Naive thymus-derived CD8-positive, alpha-beta T cell (primary cell): ENCODE measurements around the gene HAPSTR1. TPM values are rescaled to one million over a fixed set of nuclear protein-coding genes. Genes with fewer than 3 reads are reported as not detected.
A peak's percentile ranks its signal among the peaks of the same experiment; 100 is the strongest.

Experiments used
- ATAC-seq, 2 donors: fragments of 150-1000 bp; cut with Tn5 transposase in 1 of 2; sonication (Bioruptor Pico), chemical (Tn5 transposase) in 1 of 2; 1 replicate in 1 of 2; 2 replicates in 1 of 2; pipeline ENCODE4 v1.10.0; 2021; ENCODE audit warnings: mild to moderate bottlenecking in 2 of 2, moderate library complexity in 2 of 2
- POLR2A ChIA-PET: fragments of 350-600 bp; sonication (Branson Sonifier 250); formaldehyde crosslinking; loops from one replicate; lab custom pipeline; 2021; ENCODE audit warnings: antibody characterized with exemption; lab: Charles Lee
- DNase-seq, 10 donors: peaks; one replicate each; pipeline versions ENCODE4 v3.0.0 to v3.0.0-alpha.2; 2020 to 2022
- H3K27ac Mint-ChIP-seq, 10 donors: one replicate each; pipeline ENCODE4 v1.8.0; 2020 to 2022; ENCODE audit warnings: mild to moderate bottlenecking in 10 of 10, mixed read lengths in 10 of 10, moderate library complexity in 4 of 10, inconsistent platforms in 1 of 10
- H3K27me3 Mint-ChIP-seq, 5 donors: one replicate each; pipeline ENCODE4 v1.8.0; 2021 to 2022; ENCODE audit warnings: mixed read lengths in 5 of 5
- H3K36me3 Mint-ChIP-seq, 3 donors: one replicate each; pipeline ENCODE4 v1.8.0; 2020 to 2022; ENCODE audit warnings: mixed read lengths in 3 of 3, mild to moderate bottlenecking in 2 of 3, inconsistent platforms in 1 of 3
- H3K4me1 Mint-ChIP-seq, 4 donors: one replicate each; pipeline ENCODE4 v1.8.0; 2021 to 2022; ENCODE audit warnings: mixed read lengths in 4 of 4
- H3K4me3 Mint-ChIP-seq, 10 donors: one replicate each; pipeline ENCODE4 v1.8.0; 2020 to 2022; ENCODE audit warnings: mild to moderate bottlenecking in 10 of 10, mixed read lengths in 10 of 10, moderate library complexity in 6 of 10, inconsistent platforms in 1 of 10
- H3K9me3 Mint-ChIP-seq, 9 donors: one replicate each; pipeline ENCODE4 v1.8.0; 2020 to 2022; ENCODE audit warnings: mixed read lengths in 9 of 9, mild to moderate bottlenecking in 3 of 9, inconsistent platforms in 1 of 9, moderate library complexity in 1 of 9
- polyA plus RNA-seq, 3 donors: library from polyadenylated mRNA; unstranded; fragments of 300-500 nt; fragmentation: Illumina TruSeq; gene quantifications; one replicate each; pipeline ENCODE4 v1.2.3, GENCODE V29; 2021
- total RNA-seq, 8 experiments: library from RNA in 2 of 8; stranded (reverse) in 2 of 8; gene quantifications; one replicate each; pipeline ENCODE4 v1.2.3 and lab custom pipeline; 2021 to 2026

HAPSTR1 gene
- total and polyA plus RNA-seq, 5 experiments from 2014 or later: 9.9 to 102 (median 16.5) TPM

- Mint-ChIP-seq H3K27me3 (peaks cover 0 to 4% (median 0%) of the 10 kb centered on the region in 5 donors), H3K4me3 (peak overlapping the region; percentile 80 to 97 (median 90)), H3K27ac (peak overlapping the region; percentile 86 to 98 (median 96)), H3K36me3 (peaks cover 0 to 25% (median 12%) of the 10 kb centered on the region in 3 donors), H3K9me3 (peaks cover 0 to 3% (median 0%) of the 10 kb centered on the region in 9 donors), H3K4me1 (peaks cover 16 to 35% (median 28%) of the 10 kb centered on the region in 4 donors)
- POLR2A ChIA-PET: interaction anchor here (0.6 to 5.0 kb wide), 19 partner anchors 11 to 1852 kb away, joined by 3 to 68 read pairs (median 7); partner anchors contain the start of genes CARHSP1, DEXI, NUBP1 and PMM2
- peak in 1 of 2 donors; percentile 16 for ATAC-seq
- peak; percentile 18 to 79 (median 46) for DNase-seq
These were observed 1.1 kb upstream of the HAPSTR1 start for GRCh38 chr16:9090101-9090959.

DNA sequence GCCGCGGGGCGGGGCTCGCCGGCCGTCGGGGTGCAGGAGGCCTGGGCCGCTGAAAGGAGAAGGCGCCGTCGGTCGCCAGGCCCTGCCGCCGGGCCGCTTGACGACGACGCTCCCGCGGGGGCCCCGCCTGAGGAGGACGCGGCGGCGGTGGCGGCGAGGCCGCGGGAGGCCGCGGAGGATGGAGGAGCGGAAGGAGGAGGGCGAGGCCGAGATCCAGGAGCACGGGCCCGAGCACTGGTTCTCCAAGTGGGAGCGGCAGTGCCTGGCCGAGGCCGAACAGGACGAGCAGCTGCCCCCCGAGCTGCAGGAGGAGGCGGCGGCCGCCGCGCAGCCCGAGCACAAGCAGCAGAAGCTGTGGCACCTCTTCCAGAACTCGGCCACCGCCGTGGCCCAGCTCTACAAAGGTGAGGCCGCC is 430 bp downstream of the HAPSTR1 start:
- peak overlapping the region in 9 of 10 donors; percentile 33 to 97 (median 64) for H3K4me3 Mint-ChIP-seq
- ATAC-seq: peak; percentile 5 to 13
- peak overlapping the region in 8 of 10 donors; percentile 39 to 96 (median 74) for H3K27ac Mint-ChIP-seq
- peaks cover 0 to 4% (median 0%) of the 10 kb centered on the region in 5 donors for H3K27me3 Mint-ChIP-seq
- POLR2A ChIA-PET: interaction anchor here (0.7 to 5.0 kb wide), 17 partner anchors 10 to 1850 kb away, joined by 3 to 68 read pairs (median 7); partner anchors contain the start of genes CARHSP1, DEXI, NUBP1 and PMM2
- H3K4me1 Mint-ChIP-seq: peaks cover 23 to 47% (median 40%) of the 10 kb centered on the region in 4 donors
- H3K9me3 Mint-ChIP-seq: peaks cover 0 to 3% (median 0%) of the 10 kb centered on the region in 9 donors
- H3K36me3 Mint-ChIP-seq: peaks cover 0 to 39% (median 17%) of the 10 kb centered on the region in 3 donors
- peak in 8 of 10 donors; percentile 23 to 73 (median 46) for DNase-seq

GRCh38 chr16:9092282-9092977 is 986 bp downstream of the HAPSTR1 start:
- Mint-ChIP-seq H3K4me3 (peak overlapping the region; percentile 95 to 100 (median 98)), H3K27me3 (peaks cover 0 to 4% (median 0%) of the 10 kb centered on the region in 5 donors), H3K27ac (peak overlapping the region; percentile 94 to 99 (median 99)), H3K4me1 (peaks cover 23 to 51% (median 44%) of the 10 kb centered on the region in 4 donors), H3K9me3 (peaks cover 0 to 3% (median 0%) of the 10 kb centered on the region in 9 donors), H3K36me3 (peaks cover 0 to 44% (median 17%) of the 10 kb centered on the region in 3 donors)
- ATAC-seq (peak; percentile 2 to 13), DNase-seq (peak; percentile 38 to 72 (median 60))
- POLR2A ChIA-PET: interaction anchor here (0.5 to 5.0 kb wide), 16 partner anchors 9 to 1850 kb away, joined by 3 to 68 read pairs (median 8); partner anchors contain the start of genes CARHSP1, DEXI, PMM2 and TMEM186

DNA sequence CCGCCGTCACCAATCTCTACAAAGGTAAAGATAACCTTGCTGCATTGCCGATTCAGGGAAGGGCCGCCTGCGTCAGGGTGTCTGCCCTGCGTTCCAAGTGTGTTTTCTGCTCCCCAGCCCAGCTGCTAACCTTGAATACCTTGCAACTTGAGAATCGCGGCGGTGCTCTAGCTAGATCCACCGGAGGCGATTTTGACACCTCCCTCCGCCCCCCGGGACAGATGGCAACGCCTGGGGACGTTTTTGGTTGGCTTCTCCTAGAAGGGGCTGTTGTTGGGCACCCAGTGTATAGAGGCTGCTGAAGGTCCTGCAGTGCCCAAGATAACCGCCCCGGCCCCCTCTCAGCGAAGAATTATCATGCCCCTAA is 1.5 kb downstream of the HAPSTR1 start:
- Mint-ChIP-seq H3K4me3 (peak overlapping the region; percentile 95 to 100 (median 98)), H3K9me3 (peaks cover 0 to 3% (median 0%) of the 10 kb centered on the region in 9 donors), H3K27me3 (peaks cover 0 to 4% (median 0%) of the 10 kb centered on the region in 5 donors), H3K36me3 (peaks cover 0 to 50% (median 17%) of the 10 kb centered on the region in 3 donors), H3K27ac (peak overlapping the region; percentile 94 to 99 (median 99)), H3K4me1 (peaks cover 28 to 56% (median 49%) of the 10 kb centered on the region in 4 donors)
- POLR2A ChIA-PET: interaction anchor here (0.5 to 5.0 kb wide), 10 partner anchors 9 to 225 kb away, joined by 3 to 68 read pairs (median 19); partner anchors contain the start of genes CARHSP1 and USP7
- ATAC-seq: no peak
- peak in 5 of 10 donors; percentile 16 to 69 (median 34) for DNase-seq

DNA sequence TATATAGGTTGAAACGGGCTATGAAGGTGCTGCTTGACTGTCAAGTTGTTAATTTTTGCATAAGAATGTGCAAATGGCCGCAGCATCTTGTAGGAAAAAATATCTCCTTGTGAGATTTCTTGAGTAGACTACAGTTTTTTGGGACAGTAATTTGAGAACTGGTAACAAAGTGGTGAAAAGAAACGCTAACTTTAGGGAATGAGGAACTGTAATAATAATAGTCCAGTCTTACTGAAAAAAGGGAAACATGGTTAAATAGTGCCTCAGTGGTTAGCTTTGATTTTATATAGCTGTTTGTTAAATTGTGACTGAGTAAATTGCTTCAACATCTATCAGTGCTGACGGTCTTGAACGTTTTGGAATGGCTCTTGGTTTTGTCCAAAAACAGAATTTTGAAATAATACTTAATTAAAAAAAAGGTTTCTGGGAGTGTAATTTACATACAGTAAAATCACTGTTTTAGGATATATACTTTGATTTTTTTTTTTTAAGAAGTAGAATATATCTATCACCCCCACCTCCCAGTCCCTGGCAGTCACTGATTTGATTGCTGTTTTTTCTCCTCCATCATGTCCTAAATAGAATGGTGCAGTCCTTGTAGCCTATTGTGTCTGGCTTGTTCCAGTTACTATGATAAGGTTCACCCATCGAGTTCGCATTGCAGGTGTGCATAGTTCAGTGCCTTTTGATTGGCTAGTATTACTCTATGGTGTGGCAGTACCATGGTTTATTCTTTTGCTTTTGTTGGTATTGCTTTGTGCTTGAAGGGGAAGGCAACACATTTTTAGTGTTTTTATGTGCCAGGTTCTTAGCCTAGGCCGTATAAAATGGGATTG is 2.8 kb downstream of the HAPSTR1 start:
- DNase-seq (no peak), ATAC-seq (no peak)
- POLR2A ChIA-PET: interaction anchor here (0.9 to 5.0 kb wide), 2 partner anchors 7 to 159 kb away, joined by 5 to 68 read pairs; no protein-coding TSS in a partner anchor
- peaks cover 0 to 3% (median 0%) of the 10 kb centered on the region in 9 donors for H3K9me3 Mint-ChIP-seq
- H3K27me3 Mint-ChIP-seq: peaks cover 0 to 4% (median 0%) of the 10 kb centered on the region in 5 donors
- H3K4me1 Mint-ChIP-seq: peaks cover 36 to 67% (median 62%) of the 10 kb centered on the region in 4 donors
- H3K36me3 Mint-ChIP-seq: peaks cover 0 to 60% (median 17%) of the 10 kb centered on the region in 3 donors
- peak overlapping the region; percentile 95 to 100 (median 98) for H3K4me3 Mint-ChIP-seq
- peak overlapping the region; percentile 3 to 99 (median 70) for H3K27ac Mint-ChIP-seq

- POLR2A ChIA-PET: no interaction called here
- ATAC-seq (no peak), DNase-seq (no peak)
- peaks cover 39 to 70% (median 65%) of the 10 kb centered on the region in 4 donors for H3K4me1 Mint-ChIP-seq
- H3K27ac Mint-ChIP-seq: peak overlapping the region in 3 of 10 donors; percentile 65 to 94 (median 67)
- peaks cover 0 to 4% (median 0%) of the 10 kb centered on the region in 5 donors for H3K27me3 Mint-ChIP-seq
- peaks cover 0 to 69% (median 26%) of the 10 kb centered on the region in 3 donors for H3K36me3 Mint-ChIP-seq
- H3K4me3 Mint-ChIP-seq: peak overlapping the region in 9 of 10 donors; percentile 83 to 100 (median 98)
- H3K9me3 Mint-ChIP-seq: peaks cover 0 to 3% (median 0%) of the 10 kb centered on the region in 9 donors
These were observed 3.7 kb downstream of the HAPSTR1 start for GRCh38 chr16:9095171-9095570.

- peaks cover 45 to 76% (median 71%) of the 10 kb centered on the region in 4 donors for H3K4me1 Mint-ChIP-seq
These were observed 4.4 kb downstream of the HAPSTR1 start for GRCh38 chr16:9095656-9096397.

DNA sequence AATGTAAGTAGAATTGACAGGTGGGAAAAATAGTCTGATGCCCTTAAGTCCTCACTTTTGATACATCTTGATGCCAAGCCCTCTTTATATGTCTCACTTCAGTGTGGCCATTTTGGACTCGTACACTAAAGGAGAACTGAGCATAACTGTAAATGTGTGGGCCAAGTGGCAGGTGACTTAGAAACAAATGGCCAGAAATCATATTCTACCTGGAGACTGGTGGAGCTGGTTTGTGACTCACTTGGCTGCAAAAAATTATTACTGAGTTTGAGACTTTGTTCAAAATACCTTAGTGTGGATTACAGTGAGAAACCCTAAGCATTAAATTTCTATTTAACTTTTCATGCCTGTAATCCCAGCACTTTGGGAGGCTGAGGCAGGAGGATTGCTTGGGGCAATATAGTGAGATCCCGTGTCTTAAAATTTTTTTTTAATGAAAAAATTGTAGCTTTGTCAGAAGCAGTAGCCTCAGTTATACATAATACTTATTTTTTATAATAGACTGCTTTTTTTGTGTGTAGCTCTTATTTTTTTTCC is 5.0 kb downstream of the HAPSTR1 start:
- peak overlapping the region in 6 of 10 donors; percentile 28 to 94 (median 66) for H3K27ac Mint-ChIP-seq
- no peaks in the 10 kb centered on the region for H3K27me3 Mint-ChIP-seq
- peaks cover 0 to 82% (median 28%) of the 10 kb centered on the region in 3 donors for H3K36me3 Mint-ChIP-seq
- peaks cover 49 to 83% (median 78%) of the 10 kb centered on the region in 4 donors for H3K4me1 Mint-ChIP-seq
- peak overlapping the region in 9 of 10 donors; percentile 37 to 97 (median 70) for H3K4me3 Mint-ChIP-seq
- no peak for DNase-seq
- POLR2A ChIA-PET: no interaction called here
- peaks cover 0 to 3% (median 0%) of the 10 kb centered on the region in 9 donors for H3K9me3 Mint-ChIP-seq
- ATAC-seq: no peak

More at GRCh38 chr16:9095656-9096397, 4.4 kb downstream of the HAPSTR1 start:
- POLR2A ChIA-PET: no interaction called here
- Mint-ChIP-seq H3K4me3 (peak overlapping the region; percentile 49 to 97 (median 72)), H3K9me3 (peaks cover 0 to 3% (median 0%) of the 10 kb centered on the region in 9 donors), H3K36me3 (peaks cover 0 to 76% (median 28%) of the 10 kb centered on the region in 3 donors), H3K27me3 (peaks cover 0 to 4% (median 0%) of the 10 kb centered on the region in 5 donors), H3K27ac (peak overlapping the region in 8 of 10 donors; percentile 27 to 94 (median 64))
- DNase-seq (no peak), ATAC-seq (no peak)

- Mint-ChIP-seq H3K4me3 (peak overlapping the region; percentile 40 to 84 (median 72)), H3K4me1 (peaks cover 55 to 93% (median 88%) of the 10 kb centered on the region in 4 donors), H3K9me3 (peaks cover 0 to 3% (median 0%) of the 10 kb centered on the region in 9 donors), H3K36me3 (peaks cover 0 to 92% (median 33%) of the 10 kb centered on the region in 3 donors), H3K27ac (peak overlapping the region in 9 of 10 donors; percentile 57 to 91 (median 80)), H3K27me3 (no peaks in the 10 kb centered on the region)
- no peak for DNase-seq
- POLR2A ChIA-PET: no interaction called here
- no peak for ATAC-seq
These were observed 6.1 kb downstream of the HAPSTR1 start for GRCh38 chr16:9097266-9098219.
